Gastrocnemius medialis (tissue), 4 donors: ENCODE data around the gene WNT10A.

Source experiments
- POLR2A ChIP-seq, 2 donors: fragments of 450-650 bp; IDR thresholded peaks; one replicate each; pipeline ENCODE4 v1.6.1; 2017; ENCODE audit warnings: antibody characterized with exemption in 2 of 2, mild to moderate bottlenecking in 2 of 2, moderate library complexity in 2 of 2
- TF ChIP-seq, protein P1 (sequence below), 5 experiments: fragments of 450-650 bp in 3 of 5; fragments of 200-600 bp in 2 of 5; sonication (generic) in 2 of 5; IDR thresholded peaks in 4 of 5; conservative IDR thresholded peaks in 1 of 5; 1 replicate in 4 of 5; 2 replicates in 1 of 5; pipeline ENCODE4 v1.5.1; 2016 to 2019; ENCODE audit warnings: antibody characterized with exemption in 5 of 5, mild to moderate bottlenecking in 3 of 5, moderate library complexity in 3 of 5

GRCh38 chr2:218879776-218880101 lies 913 bp upstream of the WNT10A start:
- TF ChIP-seq, protein P1, sequence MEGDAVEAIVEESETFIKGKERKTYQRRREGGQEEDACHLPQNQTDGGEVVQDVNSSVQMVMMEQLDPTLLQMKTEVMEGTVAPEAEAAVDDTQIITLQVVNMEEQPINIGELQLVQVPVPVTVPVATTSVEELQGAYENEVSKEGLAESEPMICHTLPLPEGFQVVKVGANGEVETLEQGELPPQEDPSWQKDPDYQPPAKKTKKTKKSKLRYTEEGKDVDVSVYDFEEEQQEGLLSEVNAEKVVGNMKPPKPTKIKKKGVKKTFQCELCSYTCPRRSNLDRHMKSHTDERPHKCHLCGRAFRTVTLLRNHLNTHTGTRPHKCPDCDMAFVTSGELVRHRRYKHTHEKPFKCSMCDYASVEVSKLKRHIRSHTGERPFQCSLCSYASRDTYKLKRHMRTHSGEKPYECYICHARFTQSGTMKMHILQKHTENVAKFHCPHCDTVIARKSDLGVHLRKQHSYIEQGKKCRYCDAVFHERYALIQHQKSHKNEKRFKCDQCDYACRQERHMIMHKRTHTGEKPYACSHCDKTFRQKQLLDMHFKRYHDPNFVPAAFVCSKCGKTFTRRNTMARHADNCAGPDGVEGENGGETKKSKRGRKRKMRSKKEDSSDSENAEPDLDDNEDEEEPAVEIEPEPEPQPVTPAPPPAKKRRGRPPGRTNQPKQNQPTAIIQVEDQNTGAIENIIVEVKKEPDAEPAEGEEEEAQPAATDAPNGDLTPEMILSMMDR (IDR thresholded peaks at IDR 0.05 in 4 of 5, conservative IDR thresholded peaks at IDR 0.05 in 1 of 5), result no peak
- no peak for TF ChIP-seq POLR2A (IDR thresholded peaks at IDR 0.05)
